Mesodermal cell (in vitro differentiated cells): ENCODE data around the gene TAGLN3.
"Not testable (repeated sequence)": the region's sequence is repeated elsewhere in the genome, so short reads cannot be mapped to it uniquely, and the experiment has no call there.

Experiments used
- H3K27ac ChIP-seq: 2 replicates; pipeline ENCODE4 v1.7.0; 2013; ENCODE audit warnings: mild to moderate bottlenecking, low read depth, low read length, moderate library complexity; ENCODE audit not compliant: severe bottlenecking
- H3K36me3 ChIP-seq: 2 replicates; pipeline ENCODE4 v1.7.1; 2013; ENCODE audit warnings: mild to moderate bottlenecking, low read length, moderate library complexity; ENCODE audit not compliant: control insufficient read depth, insufficient read depth
- H3K4me1 ChIP-seq: one replicate; pipeline ENCODE4 v1.7.1; 2013; ENCODE audit warnings: mild to moderate bottlenecking, low read length; ENCODE audit not compliant: insufficient read depth, control insufficient read depth, poor library complexity, severe bottlenecking
- H3K4me3 ChIP-seq: 2 replicates; pipeline ENCODE4 v1.7.0; 2013; ENCODE audit warnings: low read length, control low read depth, mild to moderate bottlenecking; ENCODE audit not compliant: insufficient read depth, poor library complexity, severe bottlenecking; ENCODE audit errors: extremely low read depth
- H3K9me3 ChIP-seq: 2 replicates; pipeline ENCODE4 v1.7.1; 2013; ENCODE audit warnings: mild to moderate bottlenecking, low read length, moderate library complexity; ENCODE audit not compliant: control insufficient read depth
- WGBS, 2 experiments: methylation state at CpG; one replicate each; pipeline ENCODE4 v1.1.5; 2013; ENCODE audit warnings: missing lambda C conversion rate in 2 of 2; ENCODE audit not compliant: insufficient coverage in 2 of 2; 5-methylcytosine and 5-hydroxymethylcytosine counted together

The TAGLN3 gene

DNA sequence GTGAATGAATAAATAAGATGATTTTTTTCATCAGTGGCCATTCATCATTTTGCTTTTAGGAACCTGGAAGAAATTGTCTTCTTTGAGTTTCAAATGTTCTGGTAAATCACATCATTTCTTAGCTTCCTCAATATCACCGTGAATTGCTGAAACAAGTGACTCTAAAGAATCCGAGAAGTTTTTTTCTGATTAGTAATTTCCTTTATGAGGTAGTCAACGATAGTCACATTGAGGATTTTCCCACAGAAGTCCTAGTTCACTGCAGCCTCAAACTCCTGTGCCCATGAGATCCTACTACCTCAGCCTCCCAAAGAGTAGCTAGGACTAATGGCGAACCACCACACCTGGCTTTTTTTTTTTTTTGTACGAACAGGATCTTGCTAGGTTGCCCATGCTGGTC, 32.2 kb downstream of the TAGLN3 start:
- 90 to 96% methylated on average over 3 of the region's 5 CpGs for WGBS, 2 experiments

DNA sequence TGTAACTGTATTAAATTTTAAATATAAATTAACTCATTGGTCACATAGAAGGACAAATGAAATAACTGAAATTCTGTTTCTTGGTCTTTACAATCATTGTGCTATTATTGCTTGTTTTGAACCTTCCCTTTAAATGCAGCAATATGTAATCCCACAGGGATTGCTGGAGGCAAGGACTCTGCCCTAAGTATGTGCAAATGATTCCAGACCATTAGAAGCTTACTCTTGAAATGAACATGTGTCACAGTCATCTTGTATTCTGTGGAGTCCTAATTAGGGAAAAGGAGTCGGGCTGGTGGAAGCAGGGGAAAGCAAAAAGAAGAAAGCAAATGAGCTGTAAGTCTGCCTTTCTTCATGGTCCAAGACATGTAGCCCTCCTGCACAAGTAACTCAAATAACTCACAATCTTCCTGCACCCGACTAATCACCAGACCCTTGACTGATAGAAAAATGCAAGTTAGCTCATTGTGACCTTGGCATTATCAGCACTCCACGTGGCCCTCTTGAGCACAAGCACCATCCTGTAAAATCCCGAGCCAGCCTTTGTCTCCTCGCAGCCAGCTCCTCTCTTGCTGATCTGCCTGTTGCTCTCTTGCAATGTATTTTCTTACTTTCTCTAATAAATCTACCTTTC, 33.5 kb downstream of the TAGLN3 start:
- Histone ChIP-seq H3K9me3 (peaks cover 2% of the 10 kb centered on the region), H3K27ac (no peak overlapping the region), H3K4me1 (no peaks in the 10 kb centered on the region), H3K4me3 (no peak overlapping the region), H3K36me3 (no peaks in the 10 kb centered on the region)
- WGBS, 2 experiments: 86 to 88% methylated on average over 4 to 5 of the region's 5 CpGs

More for the DNA sequence above, 32.2 kb downstream of the TAGLN3 start:
- Histone ChIP-seq H3K4me1 (no peaks in the 10 kb centered on the region), H3K9me3 (no peaks in the 10 kb centered on the region), H3K4me3 (no peak overlapping the region), H3K36me3 (no peaks in the 10 kb centered on the region), H3K27ac (no peak overlapping the region)

DNA sequence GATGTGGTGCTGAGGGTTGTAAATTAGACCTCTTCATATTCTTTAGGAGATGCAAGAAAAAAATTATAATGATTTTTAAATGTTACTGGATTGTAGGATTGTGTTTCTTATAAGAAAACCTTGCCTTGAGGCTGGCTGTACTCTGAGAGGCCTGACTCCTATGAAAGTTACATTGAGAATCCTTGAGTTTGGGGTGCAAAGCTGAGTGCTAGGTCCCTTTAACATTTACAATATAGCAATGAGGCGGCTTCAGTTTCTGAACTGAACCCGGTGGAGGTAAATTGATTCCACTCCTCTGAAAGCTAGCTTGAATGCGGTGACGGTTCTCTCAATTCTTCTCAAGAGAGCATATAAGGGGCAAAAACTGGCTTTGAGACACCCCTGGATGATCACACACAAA, 35.7 kb downstream of the TAGLN3 start, which contains the start of gene TMPRSS7:
TSS of gene TMPRSS7 (plus strand) at position 301 of the 400 bp plus-strand sequence. CDS start 110 bp downstream, outside the sequence.
- H3K4me1 ChIP-seq: no peaks in the 10 kb centered on the region
- no peak within 1 kb of the TSS for H3K4me3 ChIP-seq
- H3K27ac ChIP-seq: no peak within 1 kb of the TSS
- peaks cover 4% of the 10 kb centered on the region for H3K9me3 ChIP-seq
- 92% methylated on average over 3 to 4 of the region's 4 CpGs for WGBS, 2 experiments
- no peaks in the 10 kb centered on the region for H3K36me3 ChIP-seq

DNA sequence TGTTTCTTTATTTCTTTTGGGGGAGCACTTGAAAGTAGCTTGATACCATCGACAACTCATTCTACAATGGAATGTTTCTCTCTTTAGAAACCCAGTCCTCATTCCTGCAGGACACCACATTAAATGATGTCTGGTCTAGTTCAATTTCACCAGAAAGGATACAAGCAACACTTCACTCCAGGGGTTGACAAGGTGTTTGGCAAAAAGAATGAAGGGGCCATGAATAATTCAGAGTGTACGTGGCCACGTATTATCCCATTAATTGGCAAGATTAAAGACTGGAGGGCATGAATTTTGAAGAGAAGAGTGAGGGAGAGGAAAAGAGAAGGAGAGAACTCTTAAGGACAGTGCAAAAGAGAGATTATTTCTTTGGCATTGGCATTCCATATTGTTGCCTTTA, 36.5 kb downstream of the TAGLN3 start:
- WGBS, 2 experiments: 78 to 80% methylated on average over 3 of the region's 3 CpGs

DNA sequence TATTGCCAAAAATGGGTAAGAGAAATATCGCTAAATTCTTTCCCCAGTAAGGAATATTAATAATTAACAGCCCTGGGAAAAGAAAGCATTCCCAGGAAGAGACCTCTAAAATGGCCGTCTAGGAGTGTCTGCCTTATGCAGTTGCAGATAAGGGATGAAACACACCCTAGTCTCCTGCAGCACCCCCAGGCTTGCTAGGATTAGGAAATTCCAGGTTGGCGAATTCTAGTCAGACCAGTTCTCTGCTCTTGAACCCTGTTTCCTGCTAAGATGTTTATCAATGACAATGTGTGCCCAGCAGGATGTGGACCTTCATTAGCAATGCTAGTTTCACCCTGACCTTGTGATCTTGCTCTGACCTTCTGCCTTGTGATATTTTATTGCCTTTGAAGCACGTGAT, 38.5 kb downstream of the TAGLN3 start:
- 71 to 78% methylated on average over 1 of the region's 4 CpGs for WGBS, 2 experiments
- H3K4me1 ChIP-seq, H3K27ac ChIP-seq, H3K9me3 ChIP-seq, H3K4me3 ChIP-seq, H3K36me3 ChIP-seq: not testable (repeated sequence)

More for the DNA sequence above, 36.5 kb downstream of the TAGLN3 start:
- Histone ChIP-seq H3K4me1 (no peaks in the 10 kb centered on the region), H3K9me3 (peaks cover 4% of the 10 kb centered on the region), H3K36me3 (no peaks in the 10 kb centered on the region), H3K4me3 (no peak overlapping the region), H3K27ac (no peak overlapping the region)

DNA sequence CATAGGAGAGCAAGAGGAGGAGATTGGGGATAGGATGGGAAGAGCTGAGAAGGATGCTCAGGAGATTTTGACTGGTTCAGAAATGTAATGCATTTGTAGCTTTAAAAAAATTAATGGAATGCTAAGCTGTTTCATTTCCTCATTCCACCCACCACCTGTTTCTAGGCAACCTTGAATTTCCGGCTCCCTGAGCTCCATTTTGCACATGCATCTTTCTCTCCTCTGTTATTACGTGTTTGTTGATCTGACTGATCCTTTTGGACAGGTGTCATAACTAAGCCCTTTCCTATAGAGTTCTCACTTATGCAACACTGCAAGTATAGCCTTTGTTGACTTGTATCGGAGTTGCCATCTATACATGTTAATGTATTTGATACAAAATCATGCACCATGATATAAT, 40.1 kb downstream of the TAGLN3 start:
- no peak overlapping the region for H3K4me3 ChIP-seq
- WGBS, 2 experiments: 94 to 95% methylated on average over 2 of the region's 3 CpGs
- peaks cover 4% of the 10 kb centered on the region for H3K9me3 ChIP-seq
- H3K36me3 ChIP-seq: no peaks in the 10 kb centered on the region
- H3K4me1 ChIP-seq: no peaks in the 10 kb centered on the region
- H3K27ac ChIP-seq: no peak overlapping the region

DNA sequence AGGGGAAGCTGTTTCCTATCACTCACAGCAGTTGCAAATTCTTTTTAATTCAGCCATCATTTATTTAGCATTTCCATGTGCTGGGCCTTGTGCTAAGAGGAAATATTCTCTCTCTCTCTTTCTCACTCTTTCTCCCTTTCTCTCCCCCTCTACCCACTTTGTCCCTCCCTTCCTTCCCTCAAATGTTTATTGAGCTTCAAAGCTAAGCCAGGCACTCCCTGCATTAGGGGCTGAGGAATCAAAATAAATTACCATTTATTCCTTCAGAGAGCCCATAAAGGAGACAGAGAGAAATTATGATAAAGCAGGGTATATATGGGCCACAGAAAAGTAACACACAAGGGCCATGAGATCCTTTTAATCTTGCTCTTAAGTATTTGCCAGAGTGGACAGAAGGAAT, 42.6 kb downstream of the TAGLN3 start:
- Histone ChIP-seq H3K27ac (no peak overlapping the region), H3K9me3 (peaks cover 4% of the 10 kb centered on the region), H3K4me3 (no peak overlapping the region), H3K4me1 (no peaks in the 10 kb centered on the region), H3K36me3 (no peaks in the 10 kb centered on the region)

DNA sequence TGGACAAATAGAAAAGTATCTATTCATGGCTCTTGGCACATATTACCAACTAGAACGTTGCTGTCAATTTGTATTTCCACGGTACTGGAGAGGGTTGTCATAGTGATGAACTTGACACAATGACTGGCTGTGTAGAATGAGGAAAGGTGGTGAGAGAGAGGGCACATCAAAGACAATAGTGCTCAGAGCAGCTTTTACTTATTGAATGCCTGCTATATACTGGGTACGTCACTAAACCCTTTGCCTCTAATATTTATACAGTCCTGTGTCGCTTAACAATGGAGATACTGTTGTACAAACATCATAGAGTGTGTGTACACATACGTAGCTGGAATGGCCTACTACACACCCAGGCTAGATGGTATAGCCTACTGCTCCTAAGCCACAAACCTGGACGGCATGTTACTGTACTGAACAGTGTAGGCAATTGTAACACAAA, 44.1 kb downstream of the TAGLN3 start:
- H3K4me3 ChIP-seq: no peak overlapping the region
- H3K9me3 ChIP-seq: no peaks in the 10 kb centered on the region
- H3K27ac ChIP-seq: no peak overlapping the region
- H3K4me1 ChIP-seq: no peaks in the 10 kb centered on the region
- H3K36me3 ChIP-seq: no peaks in the 10 kb centered on the region
- WGBS, 2 experiments: 55 to 82% methylated on average over 2 of the region's 6 CpGs

DNA sequence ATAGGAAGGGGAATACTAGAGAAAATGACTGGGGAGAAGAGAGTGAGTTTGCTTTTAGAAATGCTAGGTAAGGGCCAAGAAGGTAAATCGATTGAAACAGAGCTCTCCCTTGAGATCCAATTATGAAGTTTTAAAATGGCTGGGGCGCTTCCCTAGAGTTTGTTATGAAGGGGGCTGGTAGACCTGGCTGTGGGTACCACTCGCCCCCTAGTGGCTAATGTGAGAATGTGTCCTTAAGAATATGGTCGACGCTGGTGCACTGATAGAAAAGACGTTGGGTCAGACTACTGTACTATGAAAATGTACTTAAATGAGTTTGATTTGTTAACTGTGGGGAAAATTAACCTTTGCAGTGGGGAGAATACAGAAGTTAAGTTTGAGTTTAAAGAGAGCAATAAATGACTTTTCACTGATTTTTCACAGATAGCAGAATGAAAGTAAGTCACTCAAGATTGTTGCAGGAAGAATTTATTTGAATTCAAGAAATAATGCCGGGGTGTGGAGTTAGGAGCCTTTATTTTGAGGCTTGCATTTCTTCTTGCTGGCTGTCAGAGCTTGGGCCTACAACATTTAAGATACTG, 45.0 kb downstream of the TAGLN3 start:
- no peaks in the 10 kb centered on the region for H3K36me3 ChIP-seq
- 4 to 10% methylated on average over 6 of the region's 7 CpGs for WGBS, 2 experiments
- no peak overlapping the region for H3K4me3 ChIP-seq
- no peak overlapping the region for H3K27ac ChIP-seq
- H3K9me3 ChIP-seq: no peaks in the 10 kb centered on the region
- H3K4me1 ChIP-seq: no peaks in the 10 kb centered on the region

DNA sequence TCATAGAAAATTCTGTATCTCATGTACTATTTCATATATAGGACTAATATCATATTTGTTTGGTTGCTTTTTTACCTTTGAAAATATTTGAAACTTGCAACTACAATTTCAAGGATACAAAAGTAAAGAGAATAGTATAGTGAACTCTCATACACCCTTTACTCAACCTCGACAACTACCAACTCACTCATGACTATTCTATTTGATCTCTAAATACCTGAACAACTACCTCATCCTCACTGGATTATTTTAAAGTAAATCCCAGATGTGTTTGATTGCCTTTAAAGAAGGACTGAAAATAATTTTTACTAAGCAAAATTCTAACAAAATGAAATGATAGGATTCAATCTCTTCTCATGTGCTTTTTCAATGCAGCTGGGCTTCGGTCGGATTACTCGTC, 47.9 kb downstream of the TAGLN3 start:
- WGBS, 2 experiments: no CpG with 5 or more reads among the region's 4 CpGs
- H3K27ac ChIP-seq: no peak overlapping the region
- H3K4me3 ChIP-seq: no peak overlapping the region
- no peaks in the 10 kb centered on the region for H3K4me1 ChIP-seq
- no peaks in the 10 kb centered on the region for H3K9me3 ChIP-seq
- no peaks in the 10 kb centered on the region for H3K36me3 ChIP-seq

DNA sequence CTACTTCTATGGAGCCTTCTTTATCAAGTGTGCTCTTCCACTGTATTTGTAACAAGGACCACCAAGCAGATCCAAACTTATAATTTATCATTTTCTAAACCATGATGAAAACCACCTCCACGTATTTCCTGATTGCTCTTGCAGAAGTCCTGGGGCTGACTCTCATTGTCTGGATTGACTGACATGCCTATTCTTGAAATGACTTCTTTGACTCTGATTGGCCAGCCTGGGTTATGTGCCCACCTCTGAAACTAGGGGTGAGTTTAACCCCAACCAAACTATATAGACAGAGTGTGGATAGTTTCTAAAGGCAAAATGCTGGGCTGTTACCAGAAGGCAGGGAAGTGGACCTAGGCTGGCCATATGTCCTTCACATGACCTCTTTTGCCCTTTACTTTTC, 48.5 kb downstream of the TAGLN3 start:
- Histone ChIP-seq H3K9me3 (no peaks in the 10 kb centered on the region), H3K4me1 (peaks cover 1% of the 10 kb centered on the region), H3K27ac (no peak overlapping the region), H3K36me3 (no peaks in the 10 kb centered on the region), H3K4me3 (no peak overlapping the region)
- 88 to 100% methylated on average over 1 of the region's 1 CpG for WGBS, 2 experiments
